ENCODE data around the gene NUP88.

DNA sequence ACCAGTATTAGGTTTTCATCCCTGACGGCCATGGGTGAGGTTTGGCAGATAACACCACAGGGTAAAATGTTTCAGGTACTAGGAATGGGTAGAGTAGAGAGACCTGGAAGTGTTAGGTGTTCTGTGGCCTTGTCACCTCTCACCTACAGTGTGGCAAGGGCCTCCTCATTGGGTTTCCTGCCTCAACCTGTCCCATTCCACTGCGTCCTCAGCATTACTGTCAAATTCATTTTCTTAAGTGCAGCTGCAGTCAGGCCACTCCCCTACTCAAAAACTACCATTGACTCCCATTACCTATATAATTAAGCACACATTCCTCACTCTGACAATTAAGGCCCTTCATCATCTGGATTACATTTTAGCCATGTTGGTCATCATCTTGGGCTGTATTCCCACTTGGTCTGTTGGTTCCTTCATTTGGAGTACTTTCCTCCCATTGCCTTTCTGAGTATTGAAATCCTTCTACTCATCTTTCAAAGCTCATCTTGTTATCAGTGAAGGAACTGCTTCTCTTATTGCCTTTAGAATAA lies 64.5 kb downstream of the NUP88 start:
- TF ChIP-seq POLR2AphosphoS5 (IDR thresholded peaks at IDR 0.05; ENCODE audit: low read depth, low read length) (no peak), SIN3A (IDR thresholded peaks at IDR 0.05; ENCODE audit: borderline replicate concordance, insufficient read depth, low read length) (no peak), FOXP2 (optimal IDR thresholded peaks at IDR 0.05; ENCODE audit: borderline replicate concordance, extremely low read depth, extremely low read length, insufficient read depth) (no peak)
- TF ChIP-seq, protein P1, sequence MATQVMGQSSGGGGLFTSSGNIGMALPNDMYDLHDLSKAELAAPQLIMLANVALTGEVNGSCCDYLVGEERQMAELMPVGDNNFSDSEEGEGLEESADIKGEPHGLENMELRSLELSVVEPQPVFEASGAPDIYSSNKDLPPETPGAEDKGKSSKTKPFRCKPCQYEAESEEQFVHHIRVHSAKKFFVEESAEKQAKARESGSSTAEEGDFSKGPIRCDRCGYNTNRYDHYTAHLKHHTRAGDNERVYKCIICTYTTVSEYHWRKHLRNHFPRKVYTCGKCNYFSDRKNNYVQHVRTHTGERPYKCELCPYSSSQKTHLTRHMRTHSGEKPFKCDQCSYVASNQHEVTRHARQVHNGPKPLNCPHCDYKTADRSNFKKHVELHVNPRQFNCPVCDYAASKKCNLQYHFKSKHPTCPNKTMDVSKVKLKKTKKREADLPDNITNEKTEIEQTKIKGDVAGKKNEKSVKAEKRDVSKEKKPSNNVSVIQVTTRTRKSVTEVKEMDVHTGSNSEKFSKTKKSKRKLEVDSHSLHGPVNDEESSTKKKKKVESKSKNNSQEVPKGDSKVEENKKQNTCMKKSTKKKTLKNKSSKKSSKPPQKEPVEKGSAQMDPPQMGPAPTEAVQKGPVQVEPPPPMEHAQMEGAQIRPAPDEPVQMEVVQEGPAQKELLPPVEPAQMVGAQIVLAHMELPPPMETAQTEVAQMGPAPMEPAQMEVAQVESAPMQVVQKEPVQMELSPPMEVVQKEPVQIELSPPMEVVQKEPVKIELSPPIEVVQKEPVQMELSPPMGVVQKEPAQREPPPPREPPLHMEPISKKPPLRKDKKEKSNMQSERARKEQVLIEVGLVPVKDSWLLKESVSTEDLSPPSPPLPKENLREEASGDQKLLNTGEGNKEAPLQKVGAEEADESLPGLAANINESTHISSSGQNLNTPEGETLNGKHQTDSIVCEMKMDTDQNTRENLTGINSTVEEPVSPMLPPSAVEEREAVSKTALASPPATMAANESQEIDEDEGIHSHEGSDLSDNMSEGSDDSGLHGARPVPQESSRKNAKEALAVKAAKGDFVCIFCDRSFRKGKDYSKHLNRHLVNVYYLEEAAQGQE (IDR thresholded peaks at IDR 0.05; ENCODE audit: insufficient read depth in 1 of 2, low read depth in 2 of 2, low read length in 2 of 2), result no peak

Data from PFSK-1 (cell line).